Loucy (cell line): ENCODE results near the gene SLC22A31.

Source experiments
- H2AFZ ChIP-seq: fragments of 200-600 bp; sonication (generic); 2 replicates; pipeline ENCODE4 v1.6.0; 2016; ENCODE audit warnings: antibody characterized with exemption, mild to moderate bottlenecking, low read length, moderate library complexity
- H3F3A ChIP-seq: fragments of 200-600 bp; 2 replicates; pipeline ENCODE4 v1.6.0; 2016; ENCODE audit warnings: antibody characterized with exemption, low read depth, mild to moderate bottlenecking
- H3K27me3 ChIP-seq: fragments of 200-600 bp; sonication (generic); 2 replicates; pipeline ENCODE4 v1.6.1; 2014; ENCODE audit warnings: low read length, mild to moderate bottlenecking; ENCODE audit not compliant: insufficient read depth, poor library complexity, severe bottlenecking
- H3K36me3 ChIP-seq: fragments of 200-600 bp; sonication (generic); 2 replicates; pipeline ENCODE4 v1.6.1; 2016; ENCODE audit warnings: low read length; ENCODE audit not compliant: insufficient read depth
- H3K4me1 ChIP-seq: fragments of 200-600 bp; sonication (generic); 2 replicates; pipeline ENCODE4 v1.5.1; 2014; ENCODE audit warnings: low read length, mild to moderate bottlenecking; ENCODE audit not compliant: insufficient read depth, poor library complexity, severe bottlenecking
- H3K4me2 ChIP-seq: fragments of 200-600 bp; sonication (generic); 2 replicates; pipeline ENCODE4 v1.6.0; 2014; ENCODE audit warnings: antibody characterized with exemption, low read length, low read depth, mild to moderate bottlenecking; ENCODE audit not compliant: poor library complexity, severe bottlenecking
- H3K4me3 ChIP-seq: fragments of 200-600 bp; sonication (generic); 2 replicates; pipeline ENCODE4 v1.5.1; 2014; ENCODE audit warnings: low read length, mild to moderate bottlenecking, mixed read lengths; ENCODE audit not compliant: poor library complexity, severe bottlenecking
- H3K79me2 ChIP-seq: fragments of 200-600 bp; sonication (generic); 2 replicates; pipeline ENCODE4 v1.6.1; 2014; ENCODE audit warnings: low read length; ENCODE audit not compliant: insufficient read depth
- H3K9ac ChIP-seq: fragments of 200-600 bp; sonication (generic); 2 replicates; pipeline ENCODE4 v1.6.0; 2014; ENCODE audit warnings: mild to moderate bottlenecking, low read depth, low read length, moderate library complexity; ENCODE audit not compliant: poor library complexity, severe bottlenecking
- H3K9me2 ChIP-seq: fragments of 200-600 bp; sonication (generic); replicated peaks from 2 replicates; pipeline ENCODE4 v1.6.1; 2016; ENCODE audit warnings: low read depth, low read length, mixed read lengths
- H3K9me3 ChIP-seq: fragments of 200-600 bp; sonication (generic); 2 replicates; pipeline ENCODE4 v1.6.1; 2014; ENCODE audit warnings: mild to moderate bottlenecking, antibody characterized with exemption, low read length, low read depth; ENCODE audit not compliant: insufficient read depth
- H4K20me1 ChIP-seq: fragments of 200-600 bp; sonication (generic); 2 replicates; pipeline ENCODE4 v1.6.0; 2014; ENCODE audit warnings: antibody characterized with exemption, low read length, mild to moderate bottlenecking; ENCODE audit not compliant: insufficient read depth, poor library complexity, severe bottlenecking
- CTCF ChIP-seq: fragments of 200-600 bp; sonication (generic); conservative IDR thresholded peaks from 2 replicates; pipeline ENCODE4 v1.5.1; 2014; ENCODE audit warnings: mild to moderate bottlenecking, antibody characterized with exemption, low read length
- EZH2phosphoT487 ChIP-seq: fragments of 200-600 bp; IDR thresholded peaks from 2 replicates; pipeline ENCODE4 v1.6.1; 2018; ENCODE audit warnings: antibody characterized with exemption, mild to moderate bottlenecking, moderate library complexity, borderline replicate concordance

Gene SLC22A31

DNA sequence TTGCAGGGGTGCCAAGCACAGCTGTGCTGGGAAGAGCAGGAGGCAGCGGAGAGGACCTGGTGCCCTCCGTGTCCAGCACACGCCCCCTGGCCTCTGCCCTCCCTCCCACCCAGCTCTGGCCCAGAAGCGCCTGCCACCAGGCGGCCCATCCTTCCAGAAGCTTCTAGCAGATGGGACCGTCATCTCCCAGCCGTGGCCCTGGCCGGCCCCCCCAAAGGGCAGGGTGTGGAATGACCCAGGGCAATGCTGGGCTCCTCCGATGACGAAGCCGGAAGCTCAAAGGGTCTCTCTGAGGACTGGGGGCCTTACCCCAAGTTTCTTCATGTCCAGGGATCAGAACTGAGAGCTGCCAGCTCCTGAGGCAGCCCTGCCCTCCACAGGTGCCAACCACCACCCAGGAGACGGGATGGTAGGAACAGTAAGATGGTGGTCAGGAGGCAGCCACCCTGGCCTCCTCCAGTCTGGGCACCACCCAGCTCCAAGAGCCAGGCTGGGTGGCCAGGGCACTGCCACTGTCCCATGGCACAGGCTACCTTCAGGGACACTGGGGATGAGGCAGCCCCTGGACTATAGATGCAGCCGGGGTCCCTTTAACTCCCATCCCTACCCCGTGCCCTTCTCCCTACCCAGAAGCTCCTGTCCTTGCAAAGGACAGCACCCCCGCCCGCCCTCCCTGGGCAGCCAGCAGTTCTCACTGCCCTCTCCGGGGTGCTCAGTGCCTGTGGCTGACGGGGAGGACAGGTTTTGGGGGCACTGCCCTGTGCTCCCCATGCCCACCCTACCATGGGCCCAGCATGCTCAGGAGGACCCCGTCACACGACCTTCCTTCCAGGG, 35.3 kb downstream of the SLC22A31 start:
- no peaks in the 10 kb centered on the region for H4K20me1 ChIP-seq
- H3K9me3 ChIP-seq = no peaks in the 10 kb centered on the region
- no peak overlapping the region for H3K4me2 ChIP-seq
- H3K79me2 ChIP-seq = no peaks in the 10 kb centered on the region
- H2AFZ ChIP-seq = no peak overlapping the region
- H3K27me3 ChIP-seq = no peaks in the 10 kb centered on the region
- H3K4me1 ChIP-seq = peaks cover 5% of the 10 kb centered on the region
- H3K4me3 ChIP-seq = no peak overlapping the region
- H3K36me3 ChIP-seq = no peaks in the 10 kb centered on the region
- H3K9me2 ChIP-seq = no peaks in the 10 kb centered on the region
- H3K9ac ChIP-seq = no peak overlapping the region
- no peaks in the 10 kb centered on the region for H3F3A ChIP-seq
- TF ChIP-seq EZH2phosphoT487 = no peak
- no peak for TF ChIP-seq CTCF

- Histone ChIP-seq H3F3A (no peaks in the 10 kb centered on the region), H3K9me2 (no peaks in the 10 kb centered on the region), H3K4me1 (peaks cover 5% of the 10 kb centered on the region), H3K27me3 (no peaks in the 10 kb centered on the region), H3K4me3 (no peak overlapping the region), H3K4me2 (no peak overlapping the region), H4K20me1 (no peaks in the 10 kb centered on the region), H2AFZ (no peak overlapping the region), H3K9ac (no peak overlapping the region), H3K36me3 (no peaks in the 10 kb centered on the region), H3K79me2 (no peaks in the 10 kb centered on the region), H3K9me3 (no peaks in the 10 kb centered on the region)
- TF ChIP-seq EZH2phosphoT487 (no peak), CTCF (no peak)
These were observed 35.9 kb downstream of the SLC22A31 start for GRCh38 chr16:89164436-89164835.

DNA sequence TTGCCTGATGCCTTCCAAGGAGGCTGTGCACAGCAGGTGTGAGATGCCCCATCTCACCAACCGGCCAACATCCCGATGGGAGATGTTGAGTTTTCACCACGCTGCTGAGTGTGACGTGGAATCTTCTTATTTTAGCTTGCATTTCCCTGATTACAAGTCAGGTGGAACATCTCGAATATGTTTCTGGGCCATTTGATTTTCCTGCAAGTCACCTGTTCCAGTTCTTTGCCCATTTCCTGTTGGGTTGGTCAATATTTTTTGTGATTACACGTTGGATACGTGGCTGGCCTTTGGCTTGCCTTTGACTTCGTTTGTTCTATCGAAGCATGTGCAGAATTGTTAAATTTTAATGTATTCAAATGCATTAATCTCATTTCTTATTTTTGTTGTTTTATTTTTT, 37.0 kb downstream of the SLC22A31 start:
- Histone ChIP-seq H3K9ac (no peak overlapping the region), H3K9me2 (no peaks in the 10 kb centered on the region), H3K4me2 (no peak overlapping the region), H3K27me3 (no peaks in the 10 kb centered on the region), H4K20me1 (no peaks in the 10 kb centered on the region), H2AFZ (no peak overlapping the region), H3F3A (no peaks in the 10 kb centered on the region), H3K4me3 (no peak overlapping the region), H3K9me3 (no peaks in the 10 kb centered on the region), H3K36me3 (no peaks in the 10 kb centered on the region), H3K79me2 (no peaks in the 10 kb centered on the region), H3K4me1 (peaks cover 5% of the 10 kb centered on the region)
- TF ChIP-seq CTCF (no peak), EZH2phosphoT487 (no peak)
